ENCODE measurements around the gene ANKRD31. TPM values are rescaled to one million over a fixed set of nuclear protein-coding genes. Genes with fewer than 3 reads are reported as not detected.
A peak's percentile ranks its signal among the peaks of the same experiment; 100 is the strongest.

Gene ANKRD31
- total RNA-seq, 1 experiment from 2014 or later: 0.11 TPM

- H3K9me3 Mint-ChIP-seq: peaks cover 0 to 12% of the 10 kb centered on the region in 2 experiments; a peak in 4 of 5 replicates
- Histone ChIP-seq H3K79me2 (ENCODE audit: insufficient read depth, low read length) (no peaks in the 10 kb centered on the region), H3K9ac (ENCODE audit: extremely low read depth, insufficient read length, low read length) (no peak overlapping the region), H3K4ac (ENCODE audit: low read depth, low read length) (no peak overlapping the region), H3K23ac (ENCODE audit: insufficient read length, low read depth, low read length) (no peak overlapping the region), H2BK15ac (ENCODE audit: low read depth, low read length) (no peak overlapping the region), H3T11ph (ENCODE audit: low read length) (no peak overlapping the region), H3K79me1 (ENCODE audit: insufficient read depth, low read depth, low read length, poor library complexity, severe bottlenecking) (no peaks in the 10 kb centered on the region), H2BK12ac (ENCODE audit: insufficient read length, low read depth, low read length) (no peak overlapping the region), H2AFZ (ENCODE audit: low read length) (no peak overlapping the region), H2BK120ac (ENCODE audit: low read depth, low read length, poor library complexity, severe bottlenecking) (no peak overlapping the region), H3K4me2 (ENCODE audit: insufficient read depth, insufficient read length, low read length) (no peak overlapping the region), H4K8ac (replicated peaks; ENCODE audit: insufficient read length, low read depth, low read length) (no peak overlapping the region), H3K27me3 (ENCODE audit: insufficient read depth, low read length) (no peaks in the 10 kb centered on the region), H2AK5ac (ENCODE audit: insufficient read length, low read length) (no peak overlapping the region), H4K91ac (ENCODE audit: insufficient read length, low read depth, low read length) (no peak overlapping the region), H2BK20ac (ENCODE audit: low read depth, low read length, poor library complexity, severe bottlenecking) (no peak overlapping the region), H4K20me1 (ENCODE audit: control insufficient read depth, insufficient read depth, insufficient read length) (no peaks in the 10 kb centered on the region), H4K5ac (ENCODE audit: insufficient read length, low read depth, low read length) (no peak overlapping the region), H3K27ac (ENCODE audit: insufficient read length, low read depth, low read length) (no peak overlapping the region), H2BK5ac (ENCODE audit: insufficient read length, low read length) (no peak overlapping the region), H3K23me2 (ENCODE audit: insufficient read length, low read depth, low read length, poor library complexity, severe bottlenecking) (no peaks in the 10 kb centered on the region), H3K4me1 (ENCODE audit: insufficient read depth, low read length) (no peaks in the 10 kb centered on the region), H3K14ac (ENCODE audit: insufficient read depth, low read length) (no peak overlapping the region), H3K9me3 (ENCODE audit: control insufficient read depth, low read depth, low read length) (no peaks in the 10 kb centered on the region), H3K18ac (ENCODE audit: insufficient read length, low read depth, low read length) (no peak overlapping the region), H3K56ac (ENCODE audit: insufficient read length, low read depth, low read length) (no peak overlapping the region)
- no peak for TF ChIP-seq CTCF (conservative IDR thresholded peaks at IDR 0.05)
- H3K36me3 Mint-ChIP-seq (ENCODE audit: insufficient read depth in 1 of 3, low read depth in 3 of 3): peaks cover 0 to 4% (median 1%) of the 10 kb centered on the region in 3 experiments; a peak in 4 of 7 replicates
- no CpG with 5 or more reads among the region's 3 CpGs for WGBS (ENCODE audit: extremely low coverage, insufficient read length, low lambda C conversion rate)
- DNase-seq: no peak
- peak overlapping the region in 1 of 2 experiments; percentile 15; a peak in 1 of 5 replicates for H3K4me3 Mint-ChIP-seq
- no peak overlapping the region for H3K27ac Mint-ChIP-seq
- no peaks in the 10 kb centered on the region for H3K27me3 Mint-ChIP-seq (ENCODE audit: low read depth)
- H3K4me1 Mint-ChIP-seq: peaks cover 16 to 21% of the 10 kb centered on the region in 2 experiments
These were observed 96.4 kb downstream of the ANKRD31 start for GRCh38 chr5:75140277-75140676.
